Measurements from ENCODE around the gene COPS9. TPM values are rescaled to one million over a fixed set of nuclear protein-coding genes. Genes with fewer than 3 reads are reported as not detected.

The COPS9 gene
- total RNA-seq, 1 donor, result 73.0 TPM

- TF ChIP-seq CTCF (IDR thresholded peaks at IDR 0.05; ENCODE audit: insufficient read depth, low read length), result no peak
- H3K4me3 ChIP-seq (ENCODE audit: low read depth, low read length), result no peak overlapping the region
- DNase-seq (ENCODE audit: low read depth), result no peak
These were observed 20.5 kb upstream of the COPS9 start for GRCh38 chr2:240156435-240157146.

- DNase-seq (ENCODE audit: low read depth), result no peak
- TF ChIP-seq CTCF (IDR thresholded peaks at IDR 0.05; ENCODE audit: insufficient read depth, low read length), result no peak
- no peak overlapping the region for H3K4me3 ChIP-seq (ENCODE audit: low read depth, low read length)
These were observed 19.8 kb upstream of the COPS9 start for GRCh38 chr2:240155745-240156390.

GRCh38 chr2:240155048-240155744 lies 19.1 kb upstream of the COPS9 start:
- H3K4me3 ChIP-seq (ENCODE audit: low read depth, low read length), result no peak overlapping the region
- no peak for TF ChIP-seq CTCF (IDR thresholded peaks at IDR 0.05; ENCODE audit: insufficient read depth, low read length)
- peak; percentile 8 for DNase-seq (ENCODE audit: low read depth)

GRCh38 chr2:240154606-240155005 lies 18.5 kb upstream of the COPS9 start:
- TF ChIP-seq CTCF (IDR thresholded peaks at IDR 0.05; ENCODE audit: insufficient read depth, low read length), result no peak
- no peak for DNase-seq (ENCODE audit: low read depth)
- H3K4me3 ChIP-seq (ENCODE audit: low read depth, low read length), result no peak overlapping the region

- no peak for DNase-seq (ENCODE audit: low read depth)
- TF ChIP-seq CTCF (IDR thresholded peaks at IDR 0.05; ENCODE audit: insufficient read depth, low read length), result no peak
- no peak overlapping the region for H3K4me3 ChIP-seq (ENCODE audit: low read depth, low read length)
These were observed 17.3 kb upstream of the COPS9 start for GRCh38 chr2:240153418-240153817.

GRCh38 chr2:240151477-240152031 lies 15.4 kb upstream of the COPS9 start:
- TF ChIP-seq CTCF (IDR thresholded peaks at IDR 0.05; ENCODE audit: insufficient read depth, low read length), result no peak
- no peak overlapping the region for H3K4me3 ChIP-seq (ENCODE audit: low read depth, low read length)
- DNase-seq (ENCODE audit: low read depth), result no peak
